Naive thymus-derived CD4-positive, alpha-beta T cell (primary cell): Measurements from ENCODE around the gene EIF3B. TPM values are rescaled to one million over a fixed set of nuclear protein-coding genes. Genes with fewer than 3 reads are reported as not detected.
"Not testable (repeated sequence)": the region's sequence is repeated elsewhere in the genome, so short reads cannot be mapped to it uniquely, and the experiment has no call there.

ENCODE experiments used
- ATAC-seq: fragments of 150-1000 bp; cut with Tn5 transposase; 2 replicates; pipeline ENCODE4 v1.10.0; 2021; ENCODE audit warnings: mild to moderate bottlenecking, moderate library complexity
- CTCF ChIA-PET: fragments of 350-600 bp; sonication (Branson Sonifier 250); formaldehyde crosslinking; loops from one replicate; lab custom pipeline; 2021; ENCODE audit warnings: antibody characterized with exemption; lab: Charles Lee
- POLR2A ChIA-PET: fragments of 350-600 bp; sonication (Branson Sonifier 250); formaldehyde crosslinking; loops from one replicate; lab custom pipeline; 2021; ENCODE audit warnings: antibody characterized with exemption, inconsistent platforms; lab: Charles Lee
- DNase-seq, 9 donors: peaks; one replicate each; pipeline versions ENCODE4 v3.0.0 to v3.0.0-alpha.2; 2020 to 2022; ENCODE audit warnings: mixed read lengths in 1 of 9
- H3K27ac ChIP-seq: one replicate; pipeline ENCODE4 v1.7.0; 2013; ENCODE audit warnings: mild to moderate bottlenecking, low read depth, low read length, moderate library complexity
- H3K27me3 ChIP-seq, 2 donors: one replicate each; pipeline ENCODE4 v1.7.0; 2013; ENCODE audit warnings: low read length in 2 of 2, mild to moderate bottlenecking in 2 of 2, moderate library complexity in 2 of 2; ENCODE audit not compliant: control insufficient read depth in 2 of 2, insufficient read depth in 2 of 2
- H3K36me3 ChIP-seq, 3 experiments: 1 replicate in 2 of 3; 2 replicates in 1 of 3; pipeline ENCODE4 v1.7.0; 2013; ENCODE audit warnings: low read length in 3 of 3, mild to moderate bottlenecking in 3 of 3, moderate library complexity in 1 of 3; ENCODE audit not compliant: insufficient read depth in 3 of 3, control insufficient read depth in 2 of 3
- H3K4me1 ChIP-seq, 2 donors: one replicate each; pipeline ENCODE4 v1.7.0; 2013; ENCODE audit warnings: low read length in 2 of 2, mild to moderate bottlenecking in 2 of 2, moderate library complexity in 1 of 2; ENCODE audit not compliant: control insufficient read depth in 2 of 2, insufficient read depth in 2 of 2
- H3K4me3 ChIP-seq: 2 replicates; pipeline ENCODE4 v1.7.0; 2013; ENCODE audit warnings: mild to moderate bottlenecking, low read length
- H3K9me3 ChIP-seq, 3 experiments: 1 replicate in 2 of 3; 2 replicates in 1 of 3; pipeline ENCODE4 v1.7.0; 2013; ENCODE audit warnings: low read length in 3 of 3; ENCODE audit not compliant: control insufficient read depth in 2 of 3
- H3K27ac Mint-ChIP-seq, 9 donors: one replicate each; pipeline ENCODE4 v1.8.0; 2020 to 2022; ENCODE audit warnings: mixed read lengths in 9 of 9, mild to moderate bottlenecking in 8 of 9, moderate library complexity in 5 of 9, inconsistent platforms in 2 of 9
- H3K27me3 Mint-ChIP-seq, 5 donors: one replicate each; pipeline ENCODE4 v1.8.0; 2021 to 2022; ENCODE audit warnings: mixed read lengths in 5 of 5, mild to moderate bottlenecking in 1 of 5
- H3K36me3 Mint-ChIP-seq, 5 donors: one replicate each; pipeline ENCODE4 v1.8.0; 2020 to 2022; ENCODE audit warnings: mixed read lengths in 5 of 5, mild to moderate bottlenecking in 3 of 5, inconsistent platforms in 1 of 5
- H3K4me1 Mint-ChIP-seq, 7 donors: one replicate each; pipeline ENCODE4 v1.8.0; 2020 to 2022; ENCODE audit warnings: mixed read lengths in 7 of 7, mild to moderate bottlenecking in 3 of 7, inconsistent platforms in 1 of 7
- H3K4me3 Mint-ChIP-seq, 10 donors: one replicate each; pipeline ENCODE4 v1.8.0; 2020 to 2022; ENCODE audit warnings: mild to moderate bottlenecking in 10 of 10, mixed read lengths in 10 of 10, moderate library complexity in 6 of 10, inconsistent platforms in 2 of 10
- H3K9me3 Mint-ChIP-seq, 11 donors: one replicate each; pipeline ENCODE4 v1.8.0; 2020 to 2022; ENCODE audit warnings: mixed read lengths in 11 of 11, mild to moderate bottlenecking in 4 of 11, inconsistent platforms in 1 of 11, moderate library complexity in 1 of 11
- intact Hi-C, 2 donors: fragments of 100-400 bp; cut with micrococcal nuclease; formaldehyde crosslinking; loops; one replicate each; pipeline ENCODE4 v1.15.1; 2023
- polyA plus RNA-seq, 2 donors: library from polyadenylated mRNA; unstranded; fragments of 300-500 nt; fragmentation: Illumina TruSeq; gene quantifications; one replicate each; pipeline ENCODE4 v1.2.3, GENCODE V29; 2021
- total RNA-seq, 6 experiments: library from RNA in 5 of 6; stranded (reverse) in 5 of 6; gene quantifications; 1 replicate in 5 of 6; 2 replicates in 1 of 6; pipeline ENCODE4 v1.2.3 and lab custom pipeline; 2021 to 2026

EIF3B gene
- total and polyA plus RNA-seq, 7 experiments from 2014 or later, result 78.0 to 189 (median 157) TPM

DNA sequence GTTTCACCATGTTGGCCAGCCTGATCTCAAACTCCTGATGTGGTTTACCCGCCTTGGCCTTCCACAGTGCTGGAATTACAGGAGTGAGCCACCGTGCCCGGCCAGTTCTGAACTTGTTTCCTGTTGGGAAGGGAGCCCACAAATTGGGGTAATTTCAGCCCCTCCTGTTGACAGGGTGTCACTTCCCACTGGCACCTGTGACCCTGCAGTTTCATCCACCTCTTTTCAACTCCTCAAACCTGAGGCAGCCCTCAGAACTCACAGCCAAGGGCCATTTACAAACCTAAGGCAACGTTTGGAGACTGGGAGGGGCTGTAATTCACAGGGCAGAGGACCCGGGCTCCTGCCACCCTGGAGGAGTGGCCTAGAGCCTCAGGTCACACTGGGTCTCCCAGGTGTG, 26.6 kb downstream of the EIF3B start:
- Histone ChIP-seq H3K27me3 (no peaks in the 10 kb centered on the region), H3K36me3 (peaks cover 0 to 53% (median 14%) of the 10 kb centered on the region in 3 experiments), H3K9me3 (no peaks in the 10 kb centered on the region), H3K4me1 (no peaks in the 10 kb centered on the region), H3K4me3 (no peak overlapping the region), H3K27ac (no peak overlapping the region)
- ATAC-seq (no peak), DNase-seq (no peak)
- peaks cover 17 to 46% (median 20%) of the 10 kb centered on the region in 5 donors for H3K36me3 Mint-ChIP-seq
- CTCF ChIA-PET, result no interaction called here
- no peaks in the 10 kb centered on the region for H3K27me3 Mint-ChIP-seq
- H3K4me3 Mint-ChIP-seq, result no peak overlapping the region
- POLR2A ChIA-PET, result no interaction called here
- H3K4me1 Mint-ChIP-seq, result peaks cover 0 to 6% (median 5%) of the 10 kb centered on the region in 7 donors
- H3K9me3 Mint-ChIP-seq, result no peaks in the 10 kb centered on the region
- H3K27ac Mint-ChIP-seq, result no peak overlapping the region
- intact Hi-C loops, result no loop called here

DNA sequence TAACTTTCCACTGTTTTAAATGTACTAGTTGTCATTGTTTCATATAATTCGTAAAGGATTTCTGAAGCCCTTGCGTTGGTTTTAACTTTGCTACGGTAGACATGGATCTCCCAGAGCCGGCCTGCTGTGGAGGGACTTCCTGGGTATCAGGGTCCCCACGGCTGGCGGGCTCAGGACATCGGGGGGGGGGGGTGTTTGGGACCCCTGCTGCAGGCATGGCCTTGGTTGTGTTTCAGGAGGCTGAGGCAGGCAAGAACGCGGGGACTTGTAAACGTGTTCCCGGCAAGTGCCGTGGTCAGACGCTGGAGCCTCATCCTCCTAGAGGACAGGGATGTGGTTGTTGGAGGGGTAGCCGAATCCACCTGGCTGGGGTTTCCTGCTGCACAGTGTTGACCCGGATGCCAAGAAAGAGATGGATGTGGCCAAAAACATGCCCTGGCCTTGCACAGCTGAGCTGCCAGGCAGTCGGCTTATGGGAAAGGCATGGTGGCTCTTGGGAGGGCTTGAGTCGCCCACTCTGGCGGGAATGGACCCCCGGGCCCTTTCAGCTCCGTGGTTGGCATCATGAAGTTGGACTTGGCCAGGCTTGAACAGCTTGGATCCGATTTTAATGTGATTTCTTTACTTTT, 27.4 kb downstream of the EIF3B start:
- no peak overlapping the region for H3K4me3 Mint-ChIP-seq
- POLR2A ChIA-PET, result interaction anchor here (0.9 kb wide), 1 partner anchor 174 kb away, joined by 3 read pairs; the partner anchor contains the start of gene BRAT1
- H3K9me3 Mint-ChIP-seq, result no peaks in the 10 kb centered on the region
- no peak overlapping the region for H3K27ac Mint-ChIP-seq
- intact Hi-C loops, result no loop called here
- DNase-seq (no peak), ATAC-seq (no peak)
- peaks cover 0 to 5% (median 2%) of the 10 kb centered on the region in 7 donors for H3K4me1 Mint-ChIP-seq
- Histone ChIP-seq H3K27ac (no peak overlapping the region), H3K4me3 (no peak overlapping the region), H3K27me3 (no peaks in the 10 kb centered on the region), H3K36me3 (peaks cover 0 to 46% (median 7%) of the 10 kb centered on the region in 3 experiments), H3K9me3 (no peaks in the 10 kb centered on the region), H3K4me1 (no peaks in the 10 kb centered on the region)
- CTCF ChIA-PET, result interaction anchor here (0.6 kb wide), 1 partner anchor 49 kb away, joined by 3 read pairs; no protein-coding TSS in a partner anchor
- peaks cover 14 to 40% (median 18%) of the 10 kb centered on the region in 5 donors for H3K36me3 Mint-ChIP-seq
- no peaks in the 10 kb centered on the region for H3K27me3 Mint-ChIP-seq

DNA sequence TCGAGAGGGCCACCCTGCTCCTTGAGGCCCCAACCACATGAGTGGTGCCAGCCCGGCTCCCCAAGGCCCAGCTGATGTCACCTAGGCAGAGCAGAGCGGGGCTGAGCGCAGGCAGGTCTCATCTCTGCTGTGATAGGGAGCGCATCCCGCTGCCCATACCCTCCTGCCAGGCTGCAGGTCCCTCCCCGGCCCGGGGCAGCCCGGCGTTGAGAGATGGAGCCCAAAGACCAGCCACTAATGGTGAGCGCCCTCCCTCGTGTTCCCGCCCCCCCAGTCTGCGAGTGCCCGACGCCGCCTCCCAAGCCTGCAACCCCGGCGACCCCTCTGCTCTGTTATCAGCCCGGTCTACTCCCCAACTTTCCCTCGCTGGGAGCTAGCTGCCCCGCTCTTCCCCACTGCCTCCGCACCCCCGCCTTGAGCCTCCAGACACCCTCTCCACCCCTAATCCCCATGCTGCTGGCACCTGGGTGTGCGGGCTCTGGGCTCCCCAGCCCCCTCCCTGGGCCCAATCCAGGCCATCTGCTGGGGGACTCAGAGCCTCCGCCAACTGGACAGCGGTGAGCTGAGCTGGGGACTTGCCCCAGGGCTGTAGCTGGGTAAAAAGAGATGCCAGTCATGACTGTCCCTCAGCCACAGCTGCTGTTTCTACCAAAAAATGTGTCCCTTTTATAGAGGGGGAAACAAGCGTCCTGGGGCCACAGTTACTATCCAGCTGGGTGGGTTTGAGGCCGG, 29.1 kb downstream of the EIF3B start:
- DNase-seq, result no peak
- ChIA-PET POLR2A (interaction anchor here (0.6 kb wide), 1 partner anchor 103 kb away, joined by 3 read pairs; no protein-coding TSS in a partner anchor), CTCF (no interaction called here)
- Mint-ChIP-seq H3K27me3 (no peaks in the 10 kb centered on the region), H3K4me3 (no peak overlapping the region), H3K4me1 (no peaks in the 10 kb centered on the region), H3K36me3 (peaks cover 6 to 29% (median 10%) of the 10 kb centered on the region in 5 donors), H3K9me3 (no peaks in the 10 kb centered on the region), H3K27ac (no peak overlapping the region)
- Histone ChIP-seq H3K27me3 (no peaks in the 10 kb centered on the region), H3K4me1 (no peaks in the 10 kb centered on the region), H3K36me3 (peaks cover 0 to 35% (median 4%) of the 10 kb centered on the region in 3 experiments), H3K4me3 (no peak overlapping the region), H3K27ac (no peak overlapping the region), H3K9me3 (no peaks in the 10 kb centered on the region)
- intact Hi-C loops, result loop anchor here in 1 of 2 donors (1.0 kb wide), 1 partner anchor 48 kb away; no protein-coding TSS in a partner anchor
- no peak for ATAC-seq

DNA sequence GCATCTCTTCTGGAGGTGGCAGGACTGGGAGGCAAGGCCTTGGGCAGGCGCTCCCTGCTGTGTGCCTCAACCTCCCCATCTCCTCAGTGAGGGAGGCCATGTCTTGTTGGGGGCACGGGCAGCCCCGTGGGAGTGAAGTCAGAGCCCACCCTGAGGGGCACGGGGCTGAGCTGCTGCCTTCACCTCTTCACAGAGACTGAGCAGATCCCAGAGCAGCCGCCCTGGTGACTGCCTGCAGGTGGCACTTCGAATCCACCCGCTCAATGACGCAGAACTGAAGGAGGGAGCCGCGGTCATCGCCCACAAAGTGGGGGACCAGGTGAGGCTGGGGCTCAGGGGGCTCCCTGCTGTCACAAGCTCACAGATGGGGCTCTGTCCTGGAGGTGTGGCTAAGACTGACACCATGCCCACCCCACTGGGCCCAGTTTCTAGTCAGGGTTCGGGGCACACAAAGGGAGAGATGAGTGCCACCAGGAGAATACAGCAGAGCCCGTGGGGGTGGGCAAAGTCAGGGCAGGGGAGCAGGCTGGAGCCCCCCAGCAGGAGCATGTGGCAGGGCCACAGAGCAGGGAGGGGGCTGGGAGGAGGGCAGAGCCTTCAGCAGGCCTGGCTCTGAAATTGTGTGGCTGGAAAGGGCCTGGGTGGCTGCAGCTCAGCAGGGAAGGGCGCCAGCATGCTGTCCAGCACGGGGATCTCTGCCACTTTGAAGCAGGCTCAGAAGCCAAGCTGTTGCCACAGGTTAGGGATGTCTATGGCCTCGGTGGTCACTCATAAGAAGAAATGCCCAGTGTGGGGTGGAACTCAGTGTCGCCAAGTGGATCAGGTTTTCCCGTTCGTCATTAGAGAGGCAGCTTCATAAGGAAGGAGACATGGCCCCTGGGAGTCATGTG, 30.0 kb downstream of the EIF3B start:
- Mint-ChIP-seq H3K9me3 (no peaks in the 10 kb centered on the region), H3K36me3 (peaks cover 6 to 20% (median 7%) of the 10 kb centered on the region in 5 donors), H3K27ac (no peak overlapping the region), H3K27me3 (no peaks in the 10 kb centered on the region), H3K4me3 (no peak overlapping the region), H3K4me1 (no peaks in the 10 kb centered on the region)
- intact Hi-C loops, result loop anchor here in 1 of 2 donors (1.0 kb wide), 1 partner anchor 47 kb away; no protein-coding TSS in a partner anchor
- peak; percentile 23 for ATAC-seq
- no peaks in the 10 kb centered on the region for H3K27me3 ChIP-seq
- POLR2A ChIA-PET, result interaction anchor here (0.6 kb wide), 2 partner anchors 102 to 1956 kb away, joined by 3 to 4 read pairs; no protein-coding TSS in a partner anchor
- DNase-seq, result no peak
- H3K4me3 ChIP-seq, result no peak overlapping the region
- no peak overlapping the region for H3K27ac ChIP-seq
- CTCF ChIA-PET, result no interaction called here
- H3K36me3 ChIP-seq, result peaks cover 0 to 26% (median under 1%) of the 10 kb centered on the region in 3 experiments
- no peaks in the 10 kb centered on the region for H3K4me1 ChIP-seq
- no peaks in the 10 kb centered on the region for H3K9me3 ChIP-seq

DNA sequence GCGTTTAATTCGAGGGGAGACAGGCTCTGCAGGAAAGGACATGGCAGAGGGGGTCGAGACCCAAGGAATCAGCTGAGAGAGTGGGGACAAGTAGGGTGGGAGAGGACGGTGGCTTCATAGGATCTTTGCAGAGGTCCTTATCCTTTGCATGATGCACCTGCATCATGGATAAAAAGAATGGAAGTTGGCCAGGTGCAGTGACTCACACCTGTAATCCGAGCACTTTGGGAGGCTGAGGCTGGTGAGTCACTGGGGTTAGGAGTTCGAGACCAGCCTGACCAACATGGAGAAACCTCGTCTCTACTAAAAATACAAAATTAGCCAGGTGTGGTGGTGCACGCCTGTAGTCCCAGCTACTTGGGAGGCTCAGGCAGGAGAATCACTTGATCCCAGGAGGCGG, 31.5 kb downstream of the EIF3B start:
- H3K27me3 ChIP-seq, H3K27me3 Mint-ChIP-seq, POLR2A ChIA-PET, H3K4me1 Mint-ChIP-seq, H3K27ac ChIP-seq, intact Hi-C loops, DNase-seq, H3K4me3 ChIP-seq, H3K4me1 ChIP-seq, H3K9me3 Mint-ChIP-seq, ATAC-seq, H3K9me3 ChIP-seq, CTCF ChIA-PET, H3K36me3 Mint-ChIP-seq, H3K4me3 Mint-ChIP-seq: not testable (repeated sequence)
- H3K36me3 ChIP-seq, result peaks cover 0 to 11% (median 0%) of the 10 kb centered on the region in 3 experiments
- peak overlapping the region in 1 of 9 donors; percentile 6 for H3K27ac Mint-ChIP-seq

DNA sequence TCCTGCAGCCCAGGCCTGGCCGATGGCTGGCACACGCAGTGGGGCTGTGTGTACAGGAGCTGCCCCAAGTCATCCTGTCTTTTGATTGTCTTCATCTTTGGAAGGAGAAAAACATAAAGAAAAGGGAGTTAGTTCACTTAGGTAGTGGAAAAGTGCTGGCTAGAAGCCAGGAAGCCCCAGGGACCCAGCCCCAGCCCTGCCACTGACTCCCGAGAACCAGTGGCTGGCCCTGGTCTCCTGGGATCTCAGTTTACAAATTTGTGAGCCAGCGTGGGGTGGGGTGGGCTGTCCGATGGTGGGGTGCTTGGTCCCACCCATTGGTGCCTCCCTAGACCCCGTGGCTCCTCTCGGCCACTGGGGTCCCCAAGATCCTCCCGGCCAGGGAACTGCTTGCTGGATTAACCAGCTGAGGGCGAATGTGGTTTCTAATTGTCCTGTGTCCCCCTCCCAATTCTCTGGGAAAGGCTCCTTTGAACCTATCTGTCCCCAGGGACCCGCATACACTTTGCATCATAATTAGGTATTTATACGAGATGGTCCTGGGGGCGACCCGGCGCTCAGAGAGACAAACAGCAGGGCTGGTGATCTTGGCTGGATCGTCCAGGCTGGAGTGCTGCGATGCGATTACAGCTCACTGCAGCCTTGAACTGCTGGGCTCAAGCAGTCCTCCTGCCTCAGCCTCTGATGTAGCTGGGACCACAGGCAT, 32.5 kb downstream of the EIF3B start:
- H3K27me3 Mint-ChIP-seq, result no peaks in the 10 kb centered on the region
- DNase-seq (no peak), ATAC-seq (no peak)
- Histone ChIP-seq H3K27me3 (no peaks in the 10 kb centered on the region), H3K27ac (no peak overlapping the region), H3K4me1 (no peaks in the 10 kb centered on the region), H3K4me3 (no peak overlapping the region), H3K36me3 (peaks cover 0 to under 1% (median 0%) of the 10 kb centered on the region in 3 experiments), H3K9me3 (no peaks in the 10 kb centered on the region)
- H3K9me3 Mint-ChIP-seq, result no peaks in the 10 kb centered on the region
- ChIA-PET CTCF (interaction anchor here (0.7 kb wide), 1 partner anchor 79 kb away, joined by 4 read pairs; no protein-coding TSS in a partner anchor), POLR2A (no interaction called here)
- no peak overlapping the region for H3K27ac Mint-ChIP-seq
- no peaks in the 10 kb centered on the region for H3K36me3 Mint-ChIP-seq
- peaks cover 0 to 2% (median 0%) of the 10 kb centered on the region in 7 donors for H3K4me1 Mint-ChIP-seq
- intact Hi-C loops, result no loop called here
- H3K4me3 Mint-ChIP-seq, result no peak overlapping the region
